NCI-H1092 (cell line): ENCODE measurements around the gene OR10A2.
"Not testable (repeated sequence)": the region's sequence is repeated elsewhere in the genome, so short reads cannot be mapped to it uniquely, and the experiment has no call there.

ENCODE experiments used
- DNase-seq: peaks from one replicate; lab custom pipeline; 2025; lab: John Stamatoyannopoulos, UW

OR10A2 gene

DNA sequence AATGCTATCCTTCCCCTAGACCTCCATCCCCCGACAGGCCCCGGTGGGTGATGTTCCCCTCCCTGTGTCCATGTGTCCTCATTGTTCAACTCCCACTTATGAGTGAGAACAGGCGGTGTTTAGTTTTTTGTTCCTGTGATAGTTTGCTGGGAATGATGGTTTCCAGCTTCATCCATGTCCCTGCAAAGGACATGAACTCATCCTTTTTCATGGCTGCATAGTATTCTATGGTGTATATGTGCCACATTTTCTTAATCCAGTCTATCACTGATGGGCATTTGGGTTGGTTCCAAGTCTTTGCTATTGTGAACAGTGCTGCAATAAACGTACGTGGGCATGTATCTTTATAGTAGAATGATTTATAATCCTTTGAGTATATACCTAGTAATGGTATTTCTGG, 24.9 kb downstream of the OR10A2 start:
- not testable (repeated sequence) for DNase-seq

DNA sequence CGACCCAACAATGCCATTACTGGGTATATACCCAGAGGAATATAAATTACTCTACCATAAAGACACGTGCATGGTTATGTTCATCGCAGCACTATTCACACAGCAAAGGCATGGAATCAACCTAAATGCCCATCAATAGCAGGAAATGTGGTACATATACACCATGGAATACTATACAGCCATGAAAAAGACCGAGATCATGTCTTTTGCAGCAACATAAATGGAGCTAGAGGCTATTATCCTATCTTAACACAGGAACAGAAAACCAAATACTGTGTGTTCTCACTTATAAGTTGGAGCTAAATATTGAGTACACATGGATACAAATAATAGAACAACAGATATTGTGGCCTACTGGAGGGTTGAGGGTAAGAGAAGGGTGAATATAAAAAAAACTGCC, 26.0 kb downstream of the OR10A2 start:
- DNase-seq = no peak

DNA sequence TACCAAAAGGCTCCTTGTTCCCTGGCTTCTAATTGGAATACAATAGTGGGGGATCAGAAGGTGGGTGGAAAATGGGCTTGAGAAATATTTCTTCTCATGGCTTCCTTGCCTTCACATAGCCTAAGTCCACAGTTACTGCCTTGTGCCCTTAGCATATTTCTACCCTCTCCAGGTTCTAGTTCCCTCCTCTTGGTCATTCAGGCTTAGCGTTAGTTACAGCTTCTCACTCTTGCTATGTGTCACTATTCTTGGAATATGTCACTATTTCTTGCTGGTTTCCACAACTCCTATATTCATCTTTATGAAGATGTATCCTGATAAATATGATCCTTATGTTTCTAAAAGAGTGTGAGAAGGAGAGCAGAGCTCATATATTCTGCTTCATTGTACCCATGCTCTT, 27.0 kb downstream of the OR10A2 start:
- DNase-seq = no peak

DNA sequence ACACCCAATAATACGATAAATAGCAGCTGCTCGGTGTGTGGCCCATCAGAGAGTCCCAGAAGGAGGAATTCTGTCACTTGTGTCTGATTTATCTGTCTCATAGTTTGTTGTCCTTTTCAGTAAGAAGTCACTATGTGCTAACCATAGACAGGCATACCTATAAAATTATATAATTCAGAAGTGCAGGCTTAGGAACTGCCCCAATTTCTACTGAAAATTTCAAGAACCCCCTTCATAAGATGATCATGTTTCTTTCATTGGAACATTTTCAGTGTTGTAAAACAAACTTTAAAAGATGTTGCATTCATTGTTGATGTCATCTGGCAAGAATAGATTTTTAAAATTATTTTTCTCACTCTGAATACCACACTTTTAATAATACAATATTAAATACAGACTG, 29.5 kb downstream of the OR10A2 start, which contains the start of gene OR2D2:
TSS of gene OR2D2 (minus strand) at position 101 of the 400 bp plus-strand sequence. CDS start at position 101, 0 bp downstream.
- no peak for DNase-seq

DNA sequence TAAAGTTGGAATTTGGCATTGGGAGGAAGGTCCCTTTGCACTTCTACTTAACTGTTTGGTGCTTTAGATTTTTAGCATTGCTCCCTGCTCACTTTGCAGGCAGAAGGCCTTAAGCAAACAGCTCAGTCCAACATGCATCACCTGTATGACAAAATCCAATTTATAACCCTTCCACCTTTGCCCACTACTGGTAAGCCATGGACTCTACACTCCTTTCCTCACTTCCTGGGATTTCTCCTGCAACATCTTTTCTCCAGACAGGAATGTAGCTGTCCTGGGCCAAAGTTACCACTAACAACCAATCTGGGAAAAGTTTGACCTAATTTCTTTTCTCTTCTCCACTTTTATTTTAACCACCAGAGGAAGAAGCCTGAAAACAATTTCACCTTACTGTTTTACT, 31.2 kb downstream of the OR10A2 start:
- no peak for DNase-seq

DNA sequence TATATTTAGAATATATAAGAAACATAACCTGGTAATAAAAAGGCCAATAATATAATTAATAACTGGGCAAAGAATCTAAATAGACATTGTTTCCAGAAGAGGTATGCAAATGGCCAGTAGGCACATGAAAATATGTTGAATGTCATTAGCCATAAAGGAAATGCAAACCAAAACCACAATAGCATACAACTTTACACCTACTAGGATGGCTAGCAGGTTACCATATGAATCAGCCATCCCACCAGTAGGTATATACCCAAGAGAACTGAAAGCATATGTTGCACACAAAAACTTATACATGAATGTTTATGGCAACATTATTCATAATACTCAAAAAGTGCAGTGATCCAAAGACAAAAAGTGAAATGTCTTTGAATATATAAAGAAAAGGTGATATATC, 32.2 kb downstream of the OR10A2 start:
- DNase-seq = no peak

DNA sequence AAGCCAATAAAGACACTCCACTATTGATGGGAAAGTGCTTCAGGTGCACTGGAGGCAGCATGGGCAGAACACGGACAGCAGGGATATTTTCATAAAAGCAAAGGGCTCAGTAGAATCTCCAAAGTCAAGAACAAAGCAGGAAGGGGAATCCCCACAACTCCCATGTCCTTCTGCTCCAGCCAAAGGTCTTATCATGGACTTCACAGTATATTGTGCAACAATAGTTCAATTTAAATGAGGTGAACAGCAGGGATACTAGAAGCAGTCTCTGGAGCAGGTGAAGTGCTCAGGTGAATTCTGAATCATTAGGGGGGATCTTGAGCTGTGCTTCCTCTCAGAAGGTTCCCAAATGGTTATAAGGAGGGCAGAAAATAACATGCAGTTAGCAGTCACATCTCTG, 36.1 kb downstream of the OR10A2 start:
- no peak for DNase-seq

DNA sequence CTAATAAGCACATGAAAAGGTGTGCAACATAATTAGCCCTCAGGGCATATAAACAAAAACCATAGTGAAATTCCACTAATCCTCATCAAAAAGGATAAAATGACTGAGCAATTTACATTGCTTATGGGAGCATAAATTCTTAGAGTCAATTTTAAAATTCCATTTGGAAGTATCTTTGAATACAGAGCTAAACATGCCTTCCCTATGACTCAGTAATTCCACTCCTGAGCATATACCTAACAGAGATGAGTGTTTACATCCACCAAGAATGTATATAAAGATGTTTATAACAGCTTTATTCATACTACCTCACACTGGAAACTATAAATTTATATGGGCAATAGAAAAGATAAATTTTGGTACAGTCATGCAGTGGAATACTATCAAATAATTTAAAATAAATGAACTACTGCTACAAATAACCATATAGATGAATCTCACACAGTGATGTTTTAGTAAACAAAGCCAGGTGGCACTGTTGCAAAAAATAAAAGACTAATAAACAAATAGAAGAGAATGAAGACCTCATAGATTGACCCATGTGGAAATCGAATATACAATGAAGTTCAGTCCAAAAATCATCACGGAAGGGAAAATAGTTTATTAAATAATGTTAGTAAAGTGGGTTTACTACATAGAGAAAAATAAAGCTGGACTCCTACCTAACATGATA, 37.6 kb downstream of the OR10A2 start:
- DNase-seq = no peak

DNA sequence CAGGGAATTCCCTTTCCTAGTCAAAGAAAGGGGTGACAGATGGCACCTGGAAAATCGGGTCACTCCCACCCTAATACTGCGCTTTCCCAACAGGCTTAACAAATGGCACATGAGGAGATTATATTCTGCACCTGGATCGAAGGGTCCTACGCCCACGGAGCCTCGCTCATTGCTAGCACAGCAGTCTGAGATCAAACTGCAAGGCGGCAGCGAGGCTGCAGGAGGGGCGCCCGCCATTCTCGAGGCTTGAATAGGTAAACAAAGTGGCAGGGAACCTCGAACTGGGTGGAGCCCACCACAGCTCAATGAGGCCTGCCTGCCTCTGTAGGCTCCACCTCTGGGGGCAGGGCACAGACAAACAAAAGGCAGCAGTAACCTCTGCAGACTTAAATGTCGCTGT, 41.9 kb downstream of the OR10A2 start:
- not testable (repeated sequence) for DNase-seq

DNA sequence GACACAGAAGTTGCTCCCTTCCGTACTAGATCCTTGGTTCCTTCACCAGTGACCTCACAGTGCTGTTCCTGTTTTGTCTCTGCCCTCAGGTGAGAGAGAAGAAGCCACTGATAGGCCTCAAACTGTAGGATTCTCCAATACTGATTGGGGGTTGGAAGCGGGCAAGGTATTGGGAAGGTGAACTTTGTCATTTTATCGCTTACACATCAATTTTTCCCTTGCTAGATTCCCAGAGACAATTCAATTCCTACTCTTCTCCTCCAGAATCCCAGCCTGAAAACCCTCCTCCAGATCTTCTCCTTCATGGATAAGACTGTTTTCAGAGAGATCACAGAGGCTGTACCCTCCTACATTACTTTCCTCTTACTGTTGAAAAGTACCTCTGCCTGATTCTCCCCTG, 48.5 kb downstream of the OR10A2 start:
- DNase-seq = no peak

DNA sequence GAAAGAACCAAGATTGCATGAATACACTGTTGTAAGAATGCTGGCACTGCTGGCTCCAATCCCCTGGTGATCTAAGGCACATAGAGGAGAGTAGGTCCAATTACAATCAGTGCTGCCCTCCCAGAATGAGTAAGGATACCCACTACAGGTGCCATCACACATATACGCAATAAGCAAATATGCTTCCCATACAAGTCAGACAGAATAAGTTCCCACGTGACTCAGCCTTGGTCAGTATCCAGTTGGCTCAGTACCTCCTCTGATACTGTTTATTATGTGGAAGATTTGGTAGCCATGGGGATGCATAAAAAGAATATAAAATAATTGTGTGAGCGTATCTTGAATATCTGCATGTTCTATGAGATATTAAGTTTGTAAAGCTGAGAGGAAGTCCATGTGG, 49.1 kb downstream of the OR10A2 start:
- DNase-seq = no peak

DNA sequence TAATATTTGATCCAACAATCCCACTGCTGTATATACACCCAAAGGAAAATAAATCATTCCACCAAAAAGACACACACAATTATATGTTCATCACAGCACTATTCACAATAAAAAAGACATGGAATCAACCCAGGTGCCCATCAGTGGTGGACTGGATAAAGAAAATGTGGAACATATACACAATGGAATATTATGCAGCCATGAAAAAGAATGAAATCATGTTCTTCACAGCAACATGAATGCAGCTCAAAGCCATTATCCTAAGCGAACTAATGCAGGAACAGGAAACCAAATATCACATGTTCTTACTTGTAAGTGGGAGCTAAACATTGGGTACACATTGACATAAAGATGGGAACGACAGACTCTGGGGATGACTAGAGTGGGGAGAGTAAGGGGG, 56.8 kb downstream of the OR10A2 start:
- no peak for DNase-seq

DNA sequence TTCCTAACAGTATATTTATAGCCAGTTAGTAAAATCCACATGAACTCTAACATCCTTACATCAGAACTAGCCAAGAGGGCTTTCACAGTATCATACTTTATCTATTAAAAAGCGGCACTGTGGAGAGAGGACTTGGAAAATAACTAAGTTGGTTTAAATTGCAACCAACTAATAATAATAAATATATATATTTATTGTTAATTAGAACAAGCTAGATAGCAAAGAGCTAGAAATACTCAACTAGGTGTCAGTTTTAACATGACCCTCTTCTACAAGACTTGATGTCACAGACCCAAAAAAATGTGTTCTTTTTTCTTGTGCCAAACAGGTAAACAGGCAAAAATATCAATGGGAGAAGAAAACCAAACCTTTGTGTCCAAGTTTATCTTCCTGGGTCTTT, 57.8 kb downstream of the OR10A2 start, which contains the start of gene OR2D3:
TSS of gene OR2D3 (plus strand) at position 301 of the 400 bp plus-strand sequence. CDS start at position 301, 0 bp downstream.
- DNase-seq = no peak
